Thoracic aorta (tissue), 2 donors: ENCODE measurements around the gene METTL15. TPM values are rescaled to one million over a fixed set of nuclear protein-coding genes. Genes with fewer than 3 reads are reported as not detected.

Experiments used
- ATAC-seq: fragments of 150-250 bp; one replicate; pipeline ENCODE4 v1.8.0; 2017; ENCODE audit warnings: low read depth; ENCODE audit not compliant: insufficient number of reproducible peaks, low FRiP score
- DNase-seq: peaks from one replicate; pipeline ENCODE4 v3.0.0-alpha.2; 2020; ENCODE audit warnings: low spot score
- H3K27ac ChIP-seq, 2 donors: fragments of 200-600 bp; sonication (generic); 1 replicate in 1 of 2; 2 replicates in 1 of 2; pipeline ENCODE4 v1.5.1; 2016; ENCODE audit warnings: mild to moderate bottlenecking in 2 of 2, moderate library complexity in 2 of 2
- H3K27me3 ChIP-seq: fragments of 200-600 bp; sonication (generic); replicated peaks from 2 replicates; pipeline ENCODE4 v1.6.0; 2016; ENCODE audit warnings: mild to moderate bottlenecking; ENCODE audit not compliant: insufficient read depth
- H3K36me3 ChIP-seq: fragments of 200-600 bp; sonication (generic); one replicate; pipeline ENCODE4 v1.5.1; 2016
- H3K4me1 ChIP-seq, 2 donors: fragments of 200-600 bp; sonication (generic); 1 replicate in 1 of 2; 2 replicates in 1 of 2; pipeline versions ENCODE4 v1.5.1 to v1.6.0; 2016; ENCODE audit warnings: low read depth in 2 of 2, mild to moderate bottlenecking in 1 of 2; ENCODE audit not compliant: control insufficient read depth in 1 of 2
- H3K4me3 ChIP-seq: fragments of 200-600 bp; sonication (generic); 2 replicates; pipeline ENCODE4 v1.5.1; 2016; ENCODE audit warnings: mild to moderate bottlenecking
- H3K9me3 ChIP-seq: fragments of 200-600 bp; sonication (generic); 2 replicates; pipeline ENCODE4 v1.5.1; 2016
- total RNA-seq, 2 donors: library from RNA; depleted of rRNA; stranded (reverse); fragments of >200 nt; gene quantifications; one replicate each; pipeline versions ENCODE4 v1.1.0 to v1.2.3, GENCODE V29; 2016
- TF ChIP-seq, protein P1 (sequence below): fragments of 200-600 bp; sonication (generic); IDR thresholded peaks from one replicate; pipeline ENCODE4 v1.5.1; 2019; ENCODE audit warnings: antibody characterized with exemption

METTL15 gene
- total RNA-seq, 2 donors from 2014 or later = 7.6 to 12.1 TPM

DNA sequence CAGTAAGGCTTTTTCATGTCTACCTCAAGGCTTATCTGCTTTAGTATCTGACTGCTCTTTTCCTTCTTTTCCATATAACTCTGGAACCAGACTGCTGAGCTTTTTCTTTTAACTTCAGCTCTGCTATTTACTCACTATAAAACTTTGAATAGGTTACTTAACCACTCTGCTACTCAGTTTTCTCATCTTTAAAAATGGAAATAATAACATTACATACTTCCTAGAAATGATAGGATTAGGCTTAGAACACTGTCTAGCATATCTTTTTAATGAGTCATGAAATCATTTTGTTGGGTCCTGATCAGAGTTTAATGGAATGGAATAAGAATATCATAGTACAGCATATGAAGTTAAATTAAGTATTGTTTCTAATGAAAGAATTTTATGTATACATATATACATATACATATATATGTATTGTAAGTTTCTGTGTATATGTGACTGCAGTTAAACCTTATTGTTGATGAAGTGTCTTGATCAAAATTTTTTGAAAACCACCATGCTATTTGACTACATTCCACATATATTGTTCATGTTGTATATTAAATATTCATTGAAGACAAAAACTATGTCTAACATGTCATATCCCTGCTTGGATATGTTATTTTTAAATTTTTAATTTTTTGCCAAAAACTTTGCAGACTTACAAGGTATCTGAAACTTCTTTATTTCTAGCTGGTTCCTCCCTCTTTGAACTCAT is 120.2 kb downstream of the METTL15 start:
- TF ChIP-seq, protein P1, sequence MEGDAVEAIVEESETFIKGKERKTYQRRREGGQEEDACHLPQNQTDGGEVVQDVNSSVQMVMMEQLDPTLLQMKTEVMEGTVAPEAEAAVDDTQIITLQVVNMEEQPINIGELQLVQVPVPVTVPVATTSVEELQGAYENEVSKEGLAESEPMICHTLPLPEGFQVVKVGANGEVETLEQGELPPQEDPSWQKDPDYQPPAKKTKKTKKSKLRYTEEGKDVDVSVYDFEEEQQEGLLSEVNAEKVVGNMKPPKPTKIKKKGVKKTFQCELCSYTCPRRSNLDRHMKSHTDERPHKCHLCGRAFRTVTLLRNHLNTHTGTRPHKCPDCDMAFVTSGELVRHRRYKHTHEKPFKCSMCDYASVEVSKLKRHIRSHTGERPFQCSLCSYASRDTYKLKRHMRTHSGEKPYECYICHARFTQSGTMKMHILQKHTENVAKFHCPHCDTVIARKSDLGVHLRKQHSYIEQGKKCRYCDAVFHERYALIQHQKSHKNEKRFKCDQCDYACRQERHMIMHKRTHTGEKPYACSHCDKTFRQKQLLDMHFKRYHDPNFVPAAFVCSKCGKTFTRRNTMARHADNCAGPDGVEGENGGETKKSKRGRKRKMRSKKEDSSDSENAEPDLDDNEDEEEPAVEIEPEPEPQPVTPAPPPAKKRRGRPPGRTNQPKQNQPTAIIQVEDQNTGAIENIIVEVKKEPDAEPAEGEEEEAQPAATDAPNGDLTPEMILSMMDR = no peak
- peak overlapping the region in 1 of 2 donors; percentile 59 for H3K27ac ChIP-seq
- peak overlapping the region; percentile 42 for H3K4me3 ChIP-seq
- ATAC-seq = no peak
- no peaks in the 10 kb centered on the region for H3K36me3 ChIP-seq
- no peaks in the 10 kb centered on the region for H3K9me3 ChIP-seq
- H3K27me3 ChIP-seq = no peaks in the 10 kb centered on the region
- peaks cover 13% of the 10 kb centered on the region in 2 donors for H3K4me1 ChIP-seq
- no peak for DNase-seq

DNA sequence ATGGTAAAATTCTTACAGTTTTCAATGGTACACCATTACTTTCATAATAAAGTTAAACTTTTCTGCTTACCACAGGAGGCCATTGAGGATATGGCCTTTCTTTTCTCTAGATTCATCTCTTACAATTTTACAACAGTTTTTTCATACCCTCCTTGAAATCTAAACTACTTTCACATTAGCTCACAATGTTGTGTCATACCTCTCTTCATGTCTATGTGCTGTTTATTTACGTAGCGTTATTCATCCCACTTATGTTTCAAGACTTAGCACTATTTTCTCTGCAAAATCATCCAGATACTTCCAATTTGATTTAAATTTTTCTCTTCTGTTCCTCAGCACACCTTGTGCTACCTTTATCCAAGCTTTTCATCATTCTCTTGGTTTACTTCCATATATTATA is 123.3 kb downstream of the METTL15 start:
- Histone ChIP-seq H3K36me3 (no peaks in the 10 kb centered on the region), H3K4me3 (no peak overlapping the region), H3K27ac (no peak overlapping the region), H3K27me3 (no peaks in the 10 kb centered on the region), H3K9me3 (no peaks in the 10 kb centered on the region), H3K4me1 (peaks cover 13% of the 10 kb centered on the region in 2 donors)
- TF ChIP-seq, protein P1 = no peak
- no peak for DNase-seq
- no peak for ATAC-seq

DNA sequence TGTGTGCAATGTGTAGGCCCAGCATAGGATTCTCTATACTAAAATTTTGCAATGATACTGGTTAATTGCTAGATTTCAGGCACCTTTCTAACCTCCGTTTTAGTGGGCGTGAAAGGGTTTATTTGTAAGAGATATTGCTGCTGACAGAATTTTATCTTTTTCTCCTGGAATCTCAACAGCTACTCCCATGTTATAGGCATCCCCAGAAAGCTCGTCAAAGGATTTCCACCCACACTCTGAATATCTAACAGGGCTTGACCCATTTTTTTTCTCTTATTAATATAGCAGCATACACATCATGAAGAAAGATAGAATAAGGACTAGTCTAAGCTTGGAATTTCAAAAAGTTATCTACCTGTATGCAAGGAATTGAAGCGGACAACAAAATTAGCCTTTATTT is 124.5 kb downstream of the METTL15 start:
- Histone ChIP-seq H3K27ac (no peak overlapping the region), H3K36me3 (no peaks in the 10 kb centered on the region), H3K9me3 (no peaks in the 10 kb centered on the region), H3K4me3 (no peak overlapping the region), H3K27me3 (no peaks in the 10 kb centered on the region), H3K4me1 (peaks cover 6 to 11% of the 10 kb centered on the region in 2 donors)
- no peak for DNase-seq
- no peak for ATAC-seq
- TF ChIP-seq, protein P1 = no peak

DNA sequence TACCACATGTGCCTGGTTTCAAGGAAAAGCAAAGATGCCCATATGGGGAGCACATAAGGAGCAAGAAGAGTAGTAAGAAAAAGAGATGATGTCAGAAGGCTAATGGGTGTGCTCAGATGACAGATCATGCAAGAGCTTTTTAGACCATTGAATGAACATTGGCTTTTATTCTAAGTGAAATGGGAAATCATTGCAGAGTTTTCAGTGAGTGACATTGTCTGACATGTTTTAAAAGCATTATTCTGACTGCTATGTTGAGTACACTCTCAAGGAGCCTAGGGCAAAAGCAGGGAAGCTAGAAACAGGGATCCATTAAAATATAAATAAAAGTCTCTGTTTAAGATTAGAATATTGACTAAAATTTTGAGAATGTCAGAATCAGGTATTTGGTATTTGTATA is 133.6 kb downstream of the METTL15 start:
- Histone ChIP-seq H3K4me1 (peaks cover 6 to 27% of the 10 kb centered on the region in 2 donors), H3K9me3 (no peaks in the 10 kb centered on the region), H3K27me3 (no peaks in the 10 kb centered on the region), H3K4me3 (no peak overlapping the region), H3K36me3 (no peaks in the 10 kb centered on the region), H3K27ac (no peak overlapping the region)
- TF ChIP-seq, protein P1 = no peak
- DNase-seq (no peak), ATAC-seq (no peak)

DNA sequence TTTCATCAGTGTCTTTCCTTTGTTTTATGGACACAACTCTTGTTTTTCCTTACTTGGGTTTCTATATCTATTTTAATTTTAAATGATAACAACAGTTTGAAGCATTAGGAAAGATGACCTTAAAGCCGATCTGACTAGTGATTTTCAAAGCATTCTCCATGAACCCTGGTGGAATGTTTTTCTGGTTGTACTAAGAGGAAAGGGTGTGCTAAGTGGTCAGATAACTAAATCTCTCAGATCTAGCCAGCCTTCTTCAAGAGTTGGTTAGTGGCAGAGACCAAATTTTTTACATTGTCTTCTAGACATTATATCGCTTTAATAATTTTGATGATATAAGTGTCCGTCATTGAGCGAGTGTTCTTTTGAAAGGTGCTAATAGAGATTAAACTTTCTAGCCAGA is 134.4 kb downstream of the METTL15 start:
- Histone ChIP-seq H3K4me3 (peak overlapping the region; percentile 56), H3K4me1 (peaks cover 6 to 27% of the 10 kb centered on the region in 2 donors), H3K27me3 (no peaks in the 10 kb centered on the region), H3K27ac (peak overlapping the region in 1 of 2 donors; percentile 69), H3K9me3 (no peaks in the 10 kb centered on the region), H3K36me3 (no peaks in the 10 kb centered on the region)
- ATAC-seq = no peak
- TF ChIP-seq, protein P1 = no peak
- no peak for DNase-seq
